Measurements from ENCODE around the gene KATNAL1. TPM values are rescaled to one million over a fixed set of nuclear protein-coding genes. Genes with fewer than 3 reads are reported as not detected.

The KATNAL1 gene
- polyA plus RNA-seq, 1 donor from 2014 or later: 3.6 TPM

DNA sequence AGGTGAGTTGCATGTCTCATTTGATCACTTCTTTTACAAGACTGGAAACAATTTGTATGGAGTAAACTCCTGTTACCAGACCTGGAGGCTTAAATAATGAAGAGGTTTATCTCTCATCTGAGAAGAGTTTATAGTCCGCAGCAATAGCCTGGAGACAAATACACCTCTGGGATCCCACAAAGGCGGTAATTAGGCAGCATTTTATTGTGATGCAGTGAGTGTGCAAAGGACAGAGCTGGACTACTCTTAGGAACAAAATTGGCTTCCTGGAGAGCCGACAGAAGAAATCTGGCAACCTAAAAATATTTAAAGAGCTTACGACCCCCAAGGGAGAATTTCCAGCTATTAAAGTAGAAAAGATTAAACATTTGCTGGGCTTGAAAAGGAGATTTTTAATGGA is 11.8 kb upstream of the KATNAL1 start:
- H3K9me3 Mint-ChIP-seq: no peaks in the 10 kb centered on the region
- peaks cover 4% of the 10 kb centered on the region for H3K36me3 Mint-ChIP-seq
- H3K27me3 Mint-ChIP-seq: no peaks in the 10 kb centered on the region
- no peak overlapping the region for H3K4me3 Mint-ChIP-seq
- no peak overlapping the region for H3K27ac Mint-ChIP-seq
- H3K4me1 Mint-ChIP-seq: peaks cover 6 to 13% (median 8%) of the 10 kb centered on the region in 3 donors

DNA sequence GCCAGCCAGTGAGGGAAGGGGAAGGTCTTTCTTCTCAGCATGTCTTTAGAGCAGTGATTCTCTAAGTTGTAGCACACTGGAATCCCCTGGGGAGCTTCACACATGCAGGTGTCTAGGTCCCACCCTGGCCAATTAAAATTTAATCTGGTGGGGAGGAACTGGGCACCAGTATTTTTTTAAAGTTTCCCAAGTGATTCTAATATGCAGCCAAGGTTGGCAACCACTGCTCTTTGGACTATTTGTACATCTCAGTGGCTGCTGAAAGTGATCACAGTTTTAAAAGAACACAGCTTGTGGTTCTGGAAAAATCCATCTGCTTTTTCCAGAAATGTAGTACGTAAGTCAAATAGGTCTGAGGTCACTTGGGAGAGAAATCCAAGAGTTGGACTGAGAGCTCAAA is 10.7 kb upstream of the KATNAL1 start:
- Mint-ChIP-seq H3K4me1 (peaks cover 14 to 23% (median 19%) of the 10 kb centered on the region in 3 donors), H3K9me3 (no peaks in the 10 kb centered on the region), H3K27me3 (no peaks in the 10 kb centered on the region), H3K36me3 (no peaks in the 10 kb centered on the region), H3K4me3 (no peak overlapping the region), H3K27ac (no peak overlapping the region)

DNA sequence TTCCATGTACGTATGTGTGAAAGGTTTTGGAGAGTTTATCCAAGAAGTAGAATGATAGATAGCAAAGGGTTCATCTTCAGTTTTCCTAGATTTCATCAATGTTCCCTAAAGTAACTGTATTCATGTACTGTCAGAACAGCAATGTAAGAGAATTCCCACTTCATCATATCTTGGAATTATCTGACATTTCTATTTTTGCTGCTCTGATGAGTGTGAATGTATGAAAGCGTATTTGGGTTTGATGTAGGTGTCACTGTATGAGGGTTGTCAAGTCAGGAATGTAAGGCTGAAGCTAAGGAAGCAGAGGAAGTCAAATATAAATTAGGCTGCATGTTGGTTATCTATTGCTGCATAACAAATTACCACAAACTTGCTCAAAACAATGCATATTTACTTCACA is 7.2 kb upstream of the KATNAL1 start:
- no peak overlapping the region for H3K27ac Mint-ChIP-seq
- H3K4me3 Mint-ChIP-seq: no peak overlapping the region

DNA sequence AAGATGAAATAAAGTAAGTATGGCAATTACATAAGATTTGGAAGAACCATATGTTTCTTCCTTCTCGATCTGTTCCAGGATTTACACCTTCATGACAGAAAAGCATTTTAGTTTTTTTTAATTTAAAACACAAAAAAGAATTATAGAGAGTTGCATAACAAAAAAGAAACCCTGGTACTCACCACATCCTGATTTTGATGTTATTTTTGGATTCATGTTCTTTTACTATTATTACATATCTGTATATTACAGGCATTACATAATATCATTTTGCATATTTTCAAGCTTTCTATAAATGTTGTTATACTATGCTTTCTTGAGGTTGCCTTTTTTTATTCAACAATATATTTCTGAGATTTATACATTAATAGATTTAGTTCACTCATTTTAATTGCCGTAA is 6.7 kb upstream of the KATNAL1 start:
- Mint-ChIP-seq H3K36me3 (no peaks in the 10 kb centered on the region), H3K4me1 (peaks cover 20 to 31% (median 21%) of the 10 kb centered on the region in 3 donors), H3K4me3 (peak overlapping the region in 1 of 4 donors; percentile 77), H3K27me3 (no peaks in the 10 kb centered on the region), H3K9me3 (no peaks in the 10 kb centered on the region), H3K27ac (no peak overlapping the region)

More for the DNA sequence above, 7.2 kb upstream of the KATNAL1 start:
- H3K4me1 Mint-ChIP-seq: peaks cover 16 to 26% (median 17%) of the 10 kb centered on the region in 3 donors
- no peaks in the 10 kb centered on the region for H3K9me3 Mint-ChIP-seq
- H3K27me3 Mint-ChIP-seq: no peaks in the 10 kb centered on the region
- no peaks in the 10 kb centered on the region for H3K36me3 Mint-ChIP-seq

- Mint-ChIP-seq H3K4me1 (peaks cover 24 to 34% (median 24%) of the 10 kb centered on the region in 3 donors), H3K9me3 (no peaks in the 10 kb centered on the region), H3K27me3 (no peaks in the 10 kb centered on the region), H3K4me3 (peak overlapping the region in 1 of 4 donors; percentile 77), H3K36me3 (no peaks in the 10 kb centered on the region), H3K27ac (no peak overlapping the region)
These were observed 6.0 kb upstream of the KATNAL1 start for GRCh38 chr13:30313311-30313710.

- Mint-ChIP-seq H3K27me3 (no peaks in the 10 kb centered on the region), H3K36me3 (no peaks in the 10 kb centered on the region), H3K27ac (no peak overlapping the region), H3K4me1 (peaks cover 24 to 34% (median 24%) of the 10 kb centered on the region in 3 donors), H3K9me3 (no peaks in the 10 kb centered on the region), H3K4me3 (peak overlapping the region in 1 of 4 donors; percentile 77)
These were observed 5.6 kb upstream of the KATNAL1 start for GRCh38 chr13:30312904-30313303.

DNA sequence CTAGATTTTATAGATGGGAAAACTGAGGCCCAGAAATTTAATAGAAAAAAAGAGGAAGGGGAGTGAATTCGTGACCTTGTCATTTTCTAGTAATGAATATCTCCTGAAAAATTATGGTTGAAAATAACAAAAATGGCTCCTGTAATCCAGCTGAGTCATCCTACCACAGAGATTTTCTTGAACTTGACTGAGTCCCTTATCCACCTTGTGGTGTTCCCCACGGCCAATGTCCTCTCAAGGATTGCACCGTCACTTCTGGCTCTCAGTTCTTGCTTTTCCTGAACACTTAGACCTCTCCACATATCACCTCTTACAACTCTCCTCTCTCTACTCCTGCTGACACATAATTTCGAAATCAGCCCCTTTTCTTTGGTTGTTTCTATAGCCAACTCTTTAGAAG is 1.2 kb upstream of the KATNAL1 start:
- H3K27me3 Mint-ChIP-seq: no peaks in the 10 kb centered on the region
- peak overlapping the region in 2 of 3 donors; percentile 26 to 68 for H3K27ac Mint-ChIP-seq
- H3K4me1 Mint-ChIP-seq: peaks cover 29 to 38% (median 34%) of the 10 kb centered on the region in 3 donors
- no peaks in the 10 kb centered on the region for H3K36me3 Mint-ChIP-seq
- no peaks in the 10 kb centered on the region for H3K9me3 Mint-ChIP-seq
- peak overlapping the region; percentile 7 to 95 (median 56) for H3K4me3 Mint-ChIP-seq

GRCh38 chr13:30307971-30308290 is 580 bp upstream of the KATNAL1 start:
- H3K27ac Mint-ChIP-seq: peak overlapping the region in 2 of 3 donors; percentile 80 to 85
- H3K27me3 Mint-ChIP-seq: no peaks in the 10 kb centered on the region

DNA sequence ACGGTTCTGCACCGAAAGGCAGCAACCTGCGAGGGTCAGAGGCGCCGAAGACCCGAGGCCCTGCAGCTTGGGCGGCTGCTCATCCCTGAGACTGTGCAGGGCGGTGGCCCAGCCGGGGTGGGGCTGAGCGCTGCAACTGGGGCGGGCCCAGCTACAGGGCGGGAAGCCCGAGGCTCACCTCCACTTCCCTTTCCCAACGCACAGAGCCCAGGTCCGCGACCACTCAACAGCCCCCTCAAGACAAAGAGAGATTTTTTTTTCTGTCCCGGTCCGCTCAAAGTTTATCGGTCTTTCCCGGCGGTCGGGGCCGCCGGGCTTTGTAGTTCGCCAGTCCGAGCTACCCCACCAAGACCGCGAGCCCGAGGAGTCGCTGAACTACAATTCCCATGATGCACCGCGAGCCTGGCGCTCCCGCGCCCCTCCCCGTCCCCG is 573 bp downstream of the KATNAL1 start:
- Mint-ChIP-seq H3K4me1 (peaks cover 29 to 39% (median 36%) of the 10 kb centered on the region in 3 donors), H3K4me3 (peak overlapping the region; percentile 89 to 95 (median 94)), H3K9me3 (no peaks in the 10 kb centered on the region), H3K36me3 (no peaks in the 10 kb centered on the region), H3K27me3 (no peaks in the 10 kb centered on the region), H3K27ac (peak overlapping the region; percentile 80 to 91 (median 85))

More at GRCh38 chr13:30307971-30308290, 580 bp upstream of the KATNAL1 start:
- no peaks in the 10 kb centered on the region for H3K36me3 Mint-ChIP-seq
- H3K9me3 Mint-ChIP-seq: no peaks in the 10 kb centered on the region
- peaks cover 27 to 36% (median 30%) of the 10 kb centered on the region in 3 donors for H3K4me1 Mint-ChIP-seq
- H3K4me3 Mint-ChIP-seq: peak overlapping the region; percentile 89 to 95 (median 94)

DNA sequence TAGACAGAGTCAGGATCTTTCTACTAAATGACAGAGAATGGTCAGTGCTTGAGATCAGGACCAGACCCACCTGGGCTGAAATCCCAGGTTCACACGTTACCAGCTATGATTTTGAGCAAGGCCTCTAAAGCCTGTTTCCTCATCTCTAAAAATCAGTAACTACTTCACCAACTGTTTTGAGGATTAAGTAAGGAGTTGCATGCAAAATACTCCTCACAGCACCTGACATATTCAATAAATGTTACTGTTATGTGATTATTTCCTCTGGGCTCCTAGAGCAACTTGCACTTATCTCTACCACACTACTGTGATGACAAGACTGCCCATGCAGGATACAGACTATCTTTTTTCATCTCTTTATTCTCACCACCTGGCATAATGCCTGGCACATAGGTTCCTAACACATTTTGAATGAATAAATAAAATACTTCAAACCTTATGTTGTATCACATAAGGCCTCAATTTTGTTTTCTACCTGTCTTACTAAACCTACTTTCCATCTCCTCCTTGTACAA is 1.8 kb downstream of the KATNAL1 start:
- H3K27me3 Mint-ChIP-seq: no peaks in the 10 kb centered on the region
- H3K9me3 Mint-ChIP-seq: no peaks in the 10 kb centered on the region
- peak overlapping the region; percentile 4 to 95 (median 34) for H3K4me3 Mint-ChIP-seq
- H3K4me1 Mint-ChIP-seq: peaks cover 29 to 39% (median 36%) of the 10 kb centered on the region in 3 donors
- peak overlapping the region in 1 of 3 donors; percentile 22 for H3K27ac Mint-ChIP-seq
- H3K36me3 Mint-ChIP-seq: no peaks in the 10 kb centered on the region

DNA sequence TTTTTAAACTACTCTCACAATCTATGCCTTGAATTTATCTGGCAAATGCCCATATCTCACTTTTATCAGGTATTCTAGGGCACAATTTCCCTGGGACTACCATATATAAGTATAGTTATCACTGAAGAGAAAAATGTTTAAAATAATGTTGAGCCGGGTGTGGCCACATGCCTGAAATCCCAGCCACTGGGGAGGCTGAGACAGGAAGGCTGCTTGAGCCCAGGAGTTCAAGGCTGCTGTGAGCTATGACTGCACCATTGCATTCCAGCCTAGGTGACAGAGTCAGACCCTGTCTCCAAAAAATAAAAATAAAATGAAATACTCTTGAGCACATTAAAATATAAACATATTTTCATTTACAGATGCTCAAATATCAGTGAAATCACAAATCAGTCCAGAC is 4.1 kb downstream of the KATNAL1 start:
- H3K27ac Mint-ChIP-seq: peak overlapping the region in 1 of 3 donors; percentile 58
- peaks cover 2% of the 10 kb centered on the region for H3K36me3 Mint-ChIP-seq

GRCh38 chr13:30301827-30302226 is 5.5 kb downstream of the KATNAL1 start:
- Mint-ChIP-seq H3K27ac (no peak overlapping the region), H3K4me3 (no peak overlapping the region), H3K4me1 (peaks cover 25 to 35% (median 27%) of the 10 kb centered on the region in 3 donors), H3K27me3 (no peaks in the 10 kb centered on the region), H3K36me3 (peaks cover 2% of the 10 kb centered on the region), H3K9me3 (no peaks in the 10 kb centered on the region)

More for the DNA sequence above, 4.1 kb downstream of the KATNAL1 start:
- no peaks in the 10 kb centered on the region for H3K9me3 Mint-ChIP-seq
- no peaks in the 10 kb centered on the region for H3K27me3 Mint-ChIP-seq
- peak overlapping the region in 2 of 4 donors; percentile 18 to 82 for H3K4me3 Mint-ChIP-seq
- peaks cover 24 to 33% (median 27%) of the 10 kb centered on the region in 3 donors for H3K4me1 Mint-ChIP-seq

GRCh38 chr13:30300596-30300995 is 6.8 kb downstream of the KATNAL1 start:
- Mint-ChIP-seq H3K27me3 (no peaks in the 10 kb centered on the region), H3K9me3 (no peaks in the 10 kb centered on the region), H3K4me1 (peaks cover 20 to 30% (median 22%) of the 10 kb centered on the region in 3 donors), H3K27ac (no peak overlapping the region), H3K4me3 (no peak overlapping the region), H3K36me3 (peaks cover 2% of the 10 kb centered on the region)

- Mint-ChIP-seq H3K27ac (peak overlapping the region in 1 of 3 donors; percentile 39), H3K4me1 (peaks cover 15 to 27% (median 17%) of the 10 kb centered on the region in 3 donors), H3K27me3 (no peaks in the 10 kb centered on the region), H3K4me3 (peak overlapping the region in 1 of 4 donors; percentile 19), H3K36me3 (peaks cover 2% of the 10 kb centered on the region), H3K9me3 (no peaks in the 10 kb centered on the region)
These were observed 7.6 kb downstream of the KATNAL1 start for GRCh38 chr13:30299786-30300185.

DNA sequence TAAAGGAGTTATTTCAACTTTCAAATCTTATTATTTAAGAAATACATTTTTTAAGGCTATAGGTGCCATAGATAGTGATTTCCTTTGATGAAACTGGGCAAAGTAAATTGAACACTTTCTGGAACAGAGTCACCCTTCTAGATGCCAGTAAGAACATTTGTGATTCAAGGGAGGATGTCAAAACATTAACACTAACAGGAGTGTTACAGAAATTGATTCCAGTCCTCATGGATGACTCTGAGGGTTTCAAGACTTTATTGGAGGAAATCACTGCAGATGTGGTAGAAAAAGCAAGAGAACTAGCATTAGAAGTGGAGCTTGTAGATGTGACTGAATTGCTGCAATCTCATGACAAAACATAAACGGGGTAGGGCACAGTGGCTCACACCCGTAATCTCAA is 12.2 kb downstream of the KATNAL1 start:
- no peaks in the 10 kb centered on the region for H3K27me3 Mint-ChIP-seq
- H3K4me3 Mint-ChIP-seq: no peak overlapping the region
- peaks cover 12 to 25% (median 14%) of the 10 kb centered on the region in 3 donors for H3K4me1 Mint-ChIP-seq
- H3K36me3 Mint-ChIP-seq: peaks cover 5% of the 10 kb centered on the region
- no peaks in the 10 kb centered on the region for H3K9me3 Mint-ChIP-seq
- no peak overlapping the region for H3K27ac Mint-ChIP-seq

DNA sequence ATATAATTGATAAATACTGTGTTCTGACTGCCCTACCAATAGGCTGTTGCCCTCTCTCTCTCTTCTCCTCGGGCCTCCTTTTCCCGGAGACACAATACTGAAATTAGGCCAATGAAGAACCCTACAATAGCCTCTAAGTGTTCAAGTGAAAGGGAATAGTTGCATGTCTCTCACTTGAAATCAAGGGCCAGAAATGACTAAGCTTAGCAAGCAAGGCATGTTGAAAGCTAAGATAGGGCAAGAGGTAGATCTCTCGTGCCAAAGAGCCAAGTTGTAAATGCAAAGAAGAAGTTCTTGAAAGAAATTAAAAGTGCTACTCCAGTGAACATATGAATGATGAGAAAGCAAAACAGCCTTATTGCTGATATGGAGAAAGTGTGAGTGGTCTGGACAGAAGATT is 13.3 kb downstream of the KATNAL1 start:
- Mint-ChIP-seq H3K9me3 (no peaks in the 10 kb centered on the region), H3K4me3 (no peak overlapping the region), H3K4me1 (peaks cover 10 to 25% (median 14%) of the 10 kb centered on the region in 3 donors), H3K36me3 (peaks cover 7% of the 10 kb centered on the region), H3K27me3 (no peaks in the 10 kb centered on the region), H3K27ac (no peak overlapping the region)
